ENCODE results near the gene GFAP.

The GFAP gene

GRCh38 chr17:44919885-44920564 lies 4.7 kb upstream of the GFAP start:
- Histone ChIP-seq H3K9me3 (ENCODE audit: control insufficient read depth, insufficient read depth, low read length) (no peaks in the 10 kb centered on the region), H3K9ac (ENCODE audit: low read depth, low read length) (no peak overlapping the region), H3K4me1 (ENCODE audit: control insufficient read depth, insufficient read depth, low read length) (peaks cover 13% of the 10 kb centered on the region), H3K27me3 (ENCODE audit: control insufficient read depth, insufficient read depth, low read length) (peaks cover 6% of the 10 kb centered on the region), H3K4me3 (ENCODE audit: low read depth, low read length) (no peak overlapping the region), H3K36me3 (ENCODE audit: control insufficient read depth, insufficient read depth, low read length) (no peaks in the 10 kb centered on the region)

- H3K4me1 ChIP-seq (ENCODE audit: control insufficient read depth, insufficient read depth, low read length): peaks cover 13% of the 10 kb centered on the region
- H3K27me3 ChIP-seq (ENCODE audit: control insufficient read depth, insufficient read depth, low read length): peaks cover 6% of the 10 kb centered on the region
- H3K36me3 ChIP-seq (ENCODE audit: control insufficient read depth, insufficient read depth, low read length): no peaks in the 10 kb centered on the region
- H3K9me3 ChIP-seq (ENCODE audit: control insufficient read depth, insufficient read depth, low read length): no peaks in the 10 kb centered on the region
- H3K4me3 ChIP-seq (ENCODE audit: low read depth, low read length): no peak overlapping the region
- no peak overlapping the region for H3K9ac ChIP-seq (ENCODE audit: low read depth, low read length)
These were observed 4.1 kb upstream of the GFAP start for GRCh38 chr17:44919411-44919810.

GRCh38 chr17:44918006-44918405 lies 2.7 kb upstream of the GFAP start:
- Histone ChIP-seq H3K4me3 (ENCODE audit: low read depth, low read length) (no peak overlapping the region), H3K9me3 (ENCODE audit: control insufficient read depth, insufficient read depth, low read length) (no peaks in the 10 kb centered on the region), H3K27me3 (ENCODE audit: control insufficient read depth, insufficient read depth, low read length) (peaks cover 10% of the 10 kb centered on the region), H3K36me3 (ENCODE audit: control insufficient read depth, insufficient read depth, low read length) (no peaks in the 10 kb centered on the region), H3K9ac (ENCODE audit: low read depth, low read length) (no peak overlapping the region), H3K4me1 (ENCODE audit: control insufficient read depth, insufficient read depth, low read length) (peaks cover 13% of the 10 kb centered on the region)

GRCh38 chr17:44917456-44917855 lies 2.2 kb upstream of the GFAP start:
- no peaks in the 10 kb centered on the region for H3K36me3 ChIP-seq (ENCODE audit: control insufficient read depth, insufficient read depth, low read length)
- H3K4me3 ChIP-seq (ENCODE audit: low read depth, low read length): no peak overlapping the region
- no peaks in the 10 kb centered on the region for H3K9me3 ChIP-seq (ENCODE audit: control insufficient read depth, insufficient read depth, low read length)
- no peak overlapping the region for H3K9ac ChIP-seq (ENCODE audit: low read depth, low read length)
- peaks cover 13% of the 10 kb centered on the region for H3K4me1 ChIP-seq (ENCODE audit: control insufficient read depth, insufficient read depth, low read length)
- H3K27me3 ChIP-seq (ENCODE audit: control insufficient read depth, insufficient read depth, low read length): peaks cover 15% of the 10 kb centered on the region

- H3K4me3 ChIP-seq (ENCODE audit: low read depth, low read length): no peak overlapping the region
- no peak overlapping the region for H3K9ac ChIP-seq (ENCODE audit: low read depth, low read length)
- H3K27me3 ChIP-seq (ENCODE audit: control insufficient read depth, insufficient read depth, low read length): peaks cover 20% of the 10 kb centered on the region
- no peaks in the 10 kb centered on the region for H3K36me3 ChIP-seq (ENCODE audit: control insufficient read depth, insufficient read depth, low read length)
- H3K4me1 ChIP-seq (ENCODE audit: control insufficient read depth, insufficient read depth, low read length): peaks cover 13% of the 10 kb centered on the region
- no peaks in the 10 kb centered on the region for H3K9me3 ChIP-seq (ENCODE audit: control insufficient read depth, insufficient read depth, low read length)
These were observed 1.5 kb upstream of the GFAP start for GRCh38 chr17:44916781-44917241.

GRCh38 chr17:44915862-44916780 lies 821 bp upstream of the GFAP start:
- H3K27me3 ChIP-seq (ENCODE audit: control insufficient read depth, insufficient read depth, low read length): peaks cover 23% of the 10 kb centered on the region
- H3K4me1 ChIP-seq (ENCODE audit: control insufficient read depth, insufficient read depth, low read length): peaks cover 11% of the 10 kb centered on the region
- no peaks in the 10 kb centered on the region for H3K9me3 ChIP-seq (ENCODE audit: control insufficient read depth, insufficient read depth, low read length)
- H3K4me3 ChIP-seq (ENCODE audit: low read depth, low read length): no peak overlapping the region
- H3K9ac ChIP-seq (ENCODE audit: low read depth, low read length): no peak overlapping the region
- H3K36me3 ChIP-seq (ENCODE audit: control insufficient read depth, insufficient read depth, low read length): no peaks in the 10 kb centered on the region

- Histone ChIP-seq H3K36me3 (ENCODE audit: control insufficient read depth, insufficient read depth, low read length) (no peaks in the 10 kb centered on the region), H3K9me3 (ENCODE audit: control insufficient read depth, insufficient read depth, low read length) (no peaks in the 10 kb centered on the region), H3K27me3 (ENCODE audit: control insufficient read depth, insufficient read depth, low read length) (peaks cover 21% of the 10 kb centered on the region)
These were observed 515 bp downstream of the GFAP start for GRCh38 chr17:44914698-44915271.

GRCh38 chr17:44914148-44914547 lies 1.2 kb downstream of the GFAP start:
- peaks cover 21% of the 10 kb centered on the region for H3K27me3 ChIP-seq (ENCODE audit: control insufficient read depth, insufficient read depth, low read length)
- no peak overlapping the region for H3K9ac ChIP-seq (ENCODE audit: low read depth, low read length)
- no peak overlapping the region for H3K4me3 ChIP-seq (ENCODE audit: low read depth, low read length)
- H3K4me1 ChIP-seq (ENCODE audit: control insufficient read depth, insufficient read depth, low read length): peaks cover 3% of the 10 kb centered on the region
- no peaks in the 10 kb centered on the region for H3K36me3 ChIP-seq (ENCODE audit: control insufficient read depth, insufficient read depth, low read length)
- no peaks in the 10 kb centered on the region for H3K9me3 ChIP-seq (ENCODE audit: control insufficient read depth, insufficient read depth, low read length)

More at GRCh38 chr17:44914698-44915271, 515 bp downstream of the GFAP start:
- H3K4me1 ChIP-seq (ENCODE audit: control insufficient read depth, insufficient read depth, low read length): peaks cover 3% of the 10 kb centered on the region
- H3K9ac ChIP-seq (ENCODE audit: low read depth, low read length): no peak overlapping the region
- H3K4me3 ChIP-seq (ENCODE audit: low read depth, low read length): no peak overlapping the region

GRCh38 chr17:44913676-44914075 lies 1.6 kb downstream of the GFAP start:
- H3K4me3 ChIP-seq (ENCODE audit: low read depth, low read length): no peak overlapping the region
- H3K9me3 ChIP-seq (ENCODE audit: control insufficient read depth, insufficient read depth, low read length): no peaks in the 10 kb centered on the region
- no peaks in the 10 kb centered on the region for H3K36me3 ChIP-seq (ENCODE audit: control insufficient read depth, insufficient read depth, low read length)
- H3K27me3 ChIP-seq (ENCODE audit: control insufficient read depth, insufficient read depth, low read length): peaks cover 21% of the 10 kb centered on the region
- peaks cover 3% of the 10 kb centered on the region for H3K4me1 ChIP-seq (ENCODE audit: control insufficient read depth, insufficient read depth, low read length)
- H3K9ac ChIP-seq (ENCODE audit: low read depth, low read length): no peak overlapping the region

GRCh38 chr17:44912763-44913544 lies 2.3 kb downstream of the GFAP start:
- Histone ChIP-seq H3K9me3 (ENCODE audit: control insufficient read depth, insufficient read depth, low read length) (no peaks in the 10 kb centered on the region), H3K9ac (ENCODE audit: low read depth, low read length) (no peak overlapping the region), H3K36me3 (ENCODE audit: control insufficient read depth, insufficient read depth, low read length) (no peaks in the 10 kb centered on the region), H3K27me3 (ENCODE audit: control insufficient read depth, insufficient read depth, low read length) (peaks cover 21% of the 10 kb centered on the region), H3K4me1 (ENCODE audit: control insufficient read depth, insufficient read depth, low read length) (peaks cover 3% of the 10 kb centered on the region), H3K4me3 (ENCODE audit: low read depth, low read length) (no peak overlapping the region)

All from iPS-15b (cell line).